Left lung (tissue), 10 donors: ENCODE measurements around the gene ACSF3. TPM values are rescaled to one million over a fixed set of nuclear protein-coding genes. Genes with fewer than 3 reads are reported as not detected.
"Not testable (repeated sequence)": the region's sequence is repeated elsewhere in the genome, so short reads cannot be mapped to it uniquely, and the experiment has no call there.

Experiments
- ATAC-seq: fragments of 200-7000 bp; cut with Tn5 transposase; one replicate; pipeline ENCODE4 v1.9.1; 2020; ENCODE audit warnings: moderate library complexity
- DNase-seq, 4 donors: peaks; one replicate each; pipeline ENCODE4 v3.0.0-alpha.2; 2013 to 2020
- H3K27ac ChIP-seq, 2 donors: fragments of 200-600 bp; sonication (generic) in 1 of 2; one replicate each; pipeline versions ENCODE4 v1.5.0 to v1.8.0; 2020 to 2021
- H3K27me3 ChIP-seq, 2 donors: fragments of 200-600 bp; sonication (generic) in 1 of 2; one replicate each; pipeline versions ENCODE4 v1.5.0 to v1.8.0; 2020 to 2021
- H3K36me3 ChIP-seq, 2 donors: fragments of 200-600 bp; sonication (generic) in 1 of 2; one replicate each; pipeline versions ENCODE4 v1.5.0 to v1.8.0; 2020 to 2021
- H3K4me1 ChIP-seq, 2 donors: fragments of 200-600 bp; one replicate each; pipeline ENCODE4 v1.8.0; 2021
- H3K4me3 ChIP-seq, 2 donors: fragments of 200-600 bp; sonication (generic) in 1 of 2; one replicate each; pipeline versions ENCODE4 v1.5.0 to v1.8.0; 2020 to 2021; ENCODE audit warnings: mild to moderate bottlenecking in 1 of 2
- H3K9me3 ChIP-seq, 2 donors: fragments of 200-600 bp; sonication (generic) in 1 of 2; one replicate each; pipeline versions ENCODE4 v1.5.0 to v1.8.0; 2020 to 2021
- CTCF ChIP-seq, 2 donors: fragments of 200-600 bp; sonication (generic) in 1 of 2; IDR thresholded peaks; one replicate each; pipeline versions ENCODE4 v1.5.0 to v1.8.0; 2021; ENCODE audit warnings: antibody characterized with exemption in 2 of 2
- intact Hi-C, 2 donors: fragments of 100-400 bp; cut with DNase I; formaldehyde crosslinking; loops; one replicate each; pipeline versions ENCODE4 v1.11.2 to v1.14.2; 2022
- polyA plus RNA-seq, 6 donors: library from polyadenylated mRNA; unstranded; fragments of 120-200 nt; gene quantifications; one replicate each; pipeline ENCODE4 v1.2.1, GENCODE V29; 2013; ENCODE audit not compliant: insufficient read length in 6 of 6
- total RNA-seq, 2 donors: library from RNA; stranded (reverse); fragmentation: NEBNext Ultra II Directional; extraction: Animal tissue kit (Norgen Biotek cat#: 25700); gene quantifications; one replicate each; pipeline ENCODE4 v1.2.1, GENCODE V29; 2021
- donor health status: DM: no; HTN: yes; CAD: no.
- donor health status: DM: no; HTN: no; CAD: no.

ACSF3 gene
- total and polyA plus RNA-seq, 8 donors: 30.0 to 38.4 (median 33.7) TPM

- peaks cover 0 to 6% of the 10 kb centered on the region in 2 donors for H3K4me1 ChIP-seq
- no peak overlapping the region for H3K27ac ChIP-seq
- no peak overlapping the region for H3K4me3 ChIP-seq
- ATAC-seq (no peak), DNase-seq (no peak)
- H3K27me3 ChIP-seq: peaks cover 0 to 83% of the 10 kb centered on the region in 2 donors
- no peaks in the 10 kb centered on the region for H3K9me3 ChIP-seq
- no peak for TF ChIP-seq CTCF (IDR thresholded peaks at IDR 0.05)
- intact Hi-C loops: loop anchor here in 1 of 2 donors (5.0 kb wide), 1 partner anchor 423 kb away; no protein-coding TSS in a partner anchor
- H3K36me3 ChIP-seq: no peaks in the 10 kb centered on the region
Measured at GRCh38 chr16:89164847-89165680, 71.4 kb downstream of the ACSF3 start.

GRCh38 chr16:89165681-89165979 lies 72.0 kb downstream of the ACSF3 start:
- peaks cover 0 to 85% of the 10 kb centered on the region in 2 donors for H3K27me3 ChIP-seq
- intact Hi-C loops: loop anchor here in 1 of 2 donors (5.0 kb wide), 1 partner anchor 423 kb away; no protein-coding TSS in a partner anchor
- not testable (repeated sequence) for H3K27ac ChIP-seq, H3K4me3 ChIP-seq, H3K36me3 ChIP-seq, DNase-seq, H3K9me3 ChIP-seq, ATAC-seq
- peaks cover 2 to 11% of the 10 kb centered on the region in 2 donors for H3K4me1 ChIP-seq

- ATAC-seq (no peak), DNase-seq (no peak)
- Histone ChIP-seq H3K9me3 (no peaks in the 10 kb centered on the region), H3K4me1 (peaks cover 10 to 21% of the 10 kb centered on the region in 2 donors), H3K4me3 (no peak overlapping the region), H3K27ac (no peak overlapping the region), H3K36me3 (no peaks in the 10 kb centered on the region), H3K27me3 (peaks cover 0 to 84% of the 10 kb centered on the region in 2 donors)
- no peak for TF ChIP-seq CTCF (IDR thresholded peaks at IDR 0.05)
- intact Hi-C loops: loop anchor here in 1 of 2 donors (5.0 kb wide), 1 partner anchor 425 kb away; no protein-coding TSS in a partner anchor
Measured at GRCh38 chr16:89166696-89167424, 73.2 kb downstream of the ACSF3 start.

- no peak overlapping the region for H3K4me3 ChIP-seq
- peaks cover 10 to 24% of the 10 kb centered on the region in 2 donors for H3K4me1 ChIP-seq
- H3K36me3 ChIP-seq: no peaks in the 10 kb centered on the region
- ATAC-seq (peak; percentile 69), DNase-seq (peak; percentile 57 to 97 (median 86))
- H3K9me3 ChIP-seq: no peaks in the 10 kb centered on the region
- peaks cover 0 to 84% of the 10 kb centered on the region in 2 donors for H3K27me3 ChIP-seq
- TF ChIP-seq CTCF (IDR thresholded peaks at IDR 0.05): peak; percentile 85 to 90
- intact Hi-C loops: loop anchor here in 1 of 2 donors (5.0 kb wide), 1 partner anchor 425 kb away; no protein-coding TSS in a partner anchor
- H3K27ac ChIP-seq: no peak overlapping the region
Measured at GRCh38 chr16:89167425-89167941, 73.8 kb downstream of the ACSF3 start.

- Histone ChIP-seq H3K9me3 (no peaks in the 10 kb centered on the region), H3K4me3 (no peak overlapping the region), H3K36me3 (no peaks in the 10 kb centered on the region), H3K4me1 (peaks cover 10 to 24% of the 10 kb centered on the region in 2 donors), H3K27me3 (peaks cover 0 to 86% of the 10 kb centered on the region in 2 donors), H3K27ac (no peak overlapping the region)
- no peak for ATAC-seq
- no peak for TF ChIP-seq CTCF (IDR thresholded peaks at IDR 0.05)
- no peak for DNase-seq
- intact Hi-C loops: loop anchor here in 1 of 2 donors (5.0 kb wide), 1 partner anchor 426 kb away; no protein-coding TSS in a partner anchor
Measured at GRCh38 chr16:89168381-89169189, 74.9 kb downstream of the ACSF3 start.
